IPS-15b (cell line): ENCODE data around the gene DCDC2.
"Not testable (repeated sequence)": the region's sequence is repeated elsewhere in the genome, so short reads cannot be mapped to it uniquely, and the experiment has no call there.

Experiments
- H3K27me3 ChIP-seq: one replicate; pipeline ENCODE4 v1.6.1; 2013; ENCODE audit warnings: low read length; ENCODE audit not compliant: control insufficient read depth, insufficient read depth
- H3K36me3 ChIP-seq: one replicate; pipeline ENCODE4 v1.6.1; 2013; ENCODE audit warnings: low read length; ENCODE audit not compliant: control insufficient read depth, insufficient read depth
- H3K4me1 ChIP-seq: one replicate; pipeline ENCODE4 v1.6.1; 2013; ENCODE audit warnings: mild to moderate bottlenecking, low read length; ENCODE audit not compliant: control insufficient read depth, insufficient read depth
- H3K4me3 ChIP-seq: one replicate; pipeline ENCODE4 v1.5.1; 2013; ENCODE audit warnings: low read depth, low read length
- H3K9ac ChIP-seq: one replicate; pipeline ENCODE4 v1.6.1; 2013; ENCODE audit warnings: low read depth, mild to moderate bottlenecking, low read length
- H3K9me3 ChIP-seq: one replicate; pipeline ENCODE4 v1.6.1; 2013; ENCODE audit warnings: mild to moderate bottlenecking, low read length; ENCODE audit not compliant: control insufficient read depth, insufficient read depth

The DCDC2 gene

GRCh38 chr6:24148154-24148570 is 209.7 kb downstream of the DCDC2 start:
- H3K9me3 ChIP-seq, result no peaks in the 10 kb centered on the region

GRCh38 chr6:24147511-24148153 is 210.2 kb downstream of the DCDC2 start:
- no peak overlapping the region for H3K4me3 ChIP-seq
- H3K9ac ChIP-seq, result no peak overlapping the region
- H3K9me3 ChIP-seq, result no peaks in the 10 kb centered on the region
- H3K4me1 ChIP-seq, result no peaks in the 10 kb centered on the region
- H3K27me3 ChIP-seq, result no peaks in the 10 kb centered on the region
- no peaks in the 10 kb centered on the region for H3K36me3 ChIP-seq

More at GRCh38 chr6:24148154-24148570, 209.7 kb downstream of the DCDC2 start:
- H3K4me3 ChIP-seq, result no peak overlapping the region
- no peaks in the 10 kb centered on the region for H3K4me1 ChIP-seq
- no peak overlapping the region for H3K9ac ChIP-seq
- H3K27me3 ChIP-seq, result no peaks in the 10 kb centered on the region
- no peaks in the 10 kb centered on the region for H3K36me3 ChIP-seq

- H3K4me1 ChIP-seq, result no peaks in the 10 kb centered on the region
- H3K36me3 ChIP-seq, result no peaks in the 10 kb centered on the region
- no peaks in the 10 kb centered on the region for H3K9me3 ChIP-seq
- H3K27me3 ChIP-seq, result no peaks in the 10 kb centered on the region
- H3K4me3 ChIP-seq, result no peak overlapping the region
- no peak overlapping the region for H3K9ac ChIP-seq
Observed at GRCh38 chr6:24146871-24147270, 211.0 kb downstream of the DCDC2 start.

GRCh38 chr6:24145690-24146131 is 212.1 kb downstream of the DCDC2 start:
- H3K4me3 ChIP-seq, result no peak overlapping the region
- no peaks in the 10 kb centered on the region for H3K36me3 ChIP-seq
- H3K4me1 ChIP-seq, result no peaks in the 10 kb centered on the region
- H3K27me3 ChIP-seq, result no peaks in the 10 kb centered on the region
- no peak overlapping the region for H3K9ac ChIP-seq
- no peaks in the 10 kb centered on the region for H3K9me3 ChIP-seq

- not testable (repeated sequence) for H3K9me3 ChIP-seq, H3K4me1 ChIP-seq, H3K9ac ChIP-seq, H3K4me3 ChIP-seq, H3K27me3 ChIP-seq, H3K36me3 ChIP-seq
Observed at GRCh38 chr6:24142733-24143132, 215.1 kb downstream of the DCDC2 start.

GRCh38 chr6:24140591-24140990 is 217.3 kb downstream of the DCDC2 start:
- no peaks in the 10 kb centered on the region for H3K9me3 ChIP-seq
- H3K4me1 ChIP-seq, result no peaks in the 10 kb centered on the region
- no peak overlapping the region for H3K4me3 ChIP-seq
- H3K27me3 ChIP-seq, result no peaks in the 10 kb centered on the region
- H3K36me3 ChIP-seq, result no peaks in the 10 kb centered on the region
- no peak overlapping the region for H3K9ac ChIP-seq

GRCh38 chr6:24139639-24140038 is 218.2 kb downstream of the DCDC2 start:
- H3K27me3 ChIP-seq, result no peaks in the 10 kb centered on the region
- no peaks in the 10 kb centered on the region for H3K9me3 ChIP-seq
- H3K4me1 ChIP-seq, result no peaks in the 10 kb centered on the region
- H3K36me3 ChIP-seq, result no peaks in the 10 kb centered on the region
- H3K4me3 ChIP-seq, result no peak overlapping the region
- no peak overlapping the region for H3K9ac ChIP-seq

- no peaks in the 10 kb centered on the region for H3K4me1 ChIP-seq
- no peaks in the 10 kb centered on the region for H3K9me3 ChIP-seq
- no peaks in the 10 kb centered on the region for H3K36me3 ChIP-seq
- no peak overlapping the region for H3K4me3 ChIP-seq
- no peaks in the 10 kb centered on the region for H3K27me3 ChIP-seq
- H3K9ac ChIP-seq, result no peak overlapping the region
Observed at GRCh38 chr6:24139080-24139479, 218.8 kb downstream of the DCDC2 start.

GRCh38 chr6:24131751-24132150 is 226.1 kb downstream of the DCDC2 start:
- no peak overlapping the region for H3K4me3 ChIP-seq
- no peaks in the 10 kb centered on the region for H3K9me3 ChIP-seq
- H3K27me3 ChIP-seq, result no peaks in the 10 kb centered on the region
- no peak overlapping the region for H3K9ac ChIP-seq
- H3K36me3 ChIP-seq, result no peaks in the 10 kb centered on the region
- no peaks in the 10 kb centered on the region for H3K4me1 ChIP-seq

- Histone ChIP-seq H3K9ac (no peak overlapping the region), H3K27me3 (peaks cover 11% of the 10 kb centered on the region), H3K36me3 (no peaks in the 10 kb centered on the region), H3K4me3 (no peak overlapping the region), H3K4me1 (no peaks in the 10 kb centered on the region), H3K9me3 (no peaks in the 10 kb centered on the region)
Observed at GRCh38 chr6:24127316-24127715, 230.5 kb downstream of the DCDC2 start.

GRCh38 chr6:24126586-24127192 is 231.2 kb downstream of the DCDC2 start:
- Histone ChIP-seq H3K27me3 (peaks cover 11% of the 10 kb centered on the region), H3K4me1 (no peaks in the 10 kb centered on the region), H3K9ac (no peak overlapping the region), H3K36me3 (no peaks in the 10 kb centered on the region), H3K9me3 (no peaks in the 10 kb centered on the region), H3K4me3 (peak overlapping the region; percentile 70)

- Histone ChIP-seq H3K27me3 (peaks cover 11% of the 10 kb centered on the region), H3K9ac (no peak within 1 kb of the TSS), H3K4me3 (peak within 1 kb of the TSS; percentile 70), H3K36me3 (no peaks in the 10 kb centered on the region), H3K9me3 (no peaks in the 10 kb centered on the region), H3K4me1 (no peaks in the 10 kb centered on the region)
Observed at GRCh38 chr6:24125980-24126379, 231.9 kb downstream of the DCDC2 start, which contains the start of gene NRSN1. TSS of gene NRSN1 (plus strand) at chr6:24126215. CDS start at chr6:24134328, 8,113 bp downstream.
